Right lobe of liver (tissue), 6 donors: ENCODE results near the gene ZNF304. TPM values are rescaled to one million over a fixed set of nuclear protein-coding genes. Genes with fewer than 3 reads are reported as not detected.

ENCODE experiments used
- ATAC-seq, 4 donors: fragments of 200-7000 bp; cut with Tn5 transposase; one replicate each; pipeline ENCODE4 v1.9.1; 2020; ENCODE audit warnings: mild to moderate bottlenecking in 4 of 4, moderate library complexity in 4 of 4
- DNase-seq, 3 donors: peaks; one replicate each; pipeline ENCODE4 v3.0.0-alpha.2; 2020
- H3K27ac ChIP-seq, 3 donors: fragments of 200-600 bp; one replicate each; pipeline ENCODE4 v1.8.0; 2022
- H3K27me3 ChIP-seq, 2 donors: fragments of 200-600 bp; one replicate each; pipeline ENCODE4 v1.8.0; 2022
- H3K36me3 ChIP-seq, 4 donors: fragments of 200-600 bp; sonication (generic) in 1 of 4; one replicate each; pipeline versions ENCODE4 v1.5.1 to v1.8.0; 2017 to 2022; ENCODE audit warnings: control low read depth in 1 of 4
- H3K4me1 ChIP-seq, 4 donors: fragments of 200-600 bp; sonication (generic) in 1 of 4; one replicate each; pipeline versions ENCODE4 v1.5.1 to v1.8.0; 2017 to 2022; ENCODE audit warnings: control low read depth in 1 of 4
- H3K4me3 ChIP-seq, 3 donors: fragments of 200-600 bp; one replicate each; pipeline ENCODE4 v1.8.0; 2022
- H3K9me3 ChIP-seq, 4 donors: fragments of 200-600 bp; sonication (generic) in 1 of 4; one replicate each; pipeline versions ENCODE4 v1.5.1 to v1.8.0; 2017 to 2022; ENCODE audit warnings: control low read depth in 1 of 4
- CTCF ChIP-seq, 4 donors: fragments of 200-600 bp in 3 of 4; fragments of 450-650 bp in 1 of 4; IDR thresholded peaks; one replicate each; pipeline versions ENCODE4 v1.5.1 to v1.8.0; 2016 to 2022; ENCODE audit warnings: antibody characterized with exemption in 4 of 4, mild to moderate bottlenecking in 2 of 4
- POLR2A ChIP-seq: fragments of 450-650 bp; IDR thresholded peaks from one replicate; pipeline ENCODE4 v1.6.1; 2017; ENCODE audit warnings: antibody characterized with exemption, mild to moderate bottlenecking
- WGBS: methylation state at CpG from one replicate; pipeline ENCODE4 v1.1.6; 2018; ENCODE audit warnings: low coverage, low lambda C conversion rate; ENCODE audit not compliant: insufficient coverage; ENCODE audit errors: missing lambda C conversion rate; 5-methylcytosine and 5-hydroxymethylcytosine counted together
- intact Hi-C, 2 donors: fragments of 100-400 bp; cut with DNase I; formaldehyde crosslinking; loops; one replicate each; pipeline versions ENCODE4 v1.11.2 to v1.14.1; 2022
- total RNA-seq, 6 experiments: library from RNA; depleted of rRNA in 2 of 6; stranded (reverse); fragments of >200 nt in 2 of 6; fragmentation: NEBNext Ultra II Directional in 3 of 6; extraction: Animal tissue kit (Norgen Biotek cat#: 25700) in 3 of 6; gene quantifications; one replicate each; pipeline versions ENCODE4 v1.1.0 to v1.2.4, GENCODE V29; 2016 to 2023
- donor health status: DM: no; HTN: yes; CAD: no.
- donor health status: DM: no; HTN: no; CAD: no.
- donor health status: DM: no; HTN: no; CAD: no.
- donor health status: DM: no; HTN: yes; CAD: no.
- donor health status: DM: no; HTN: yes; CAD: no.

Gene ZNF304
- total RNA-seq, 6 experiments from 2014 or later, result 1.5 to 2.8 (median 2.1) TPM

- intact Hi-C loops, result no loop called here
- Histone ChIP-seq H3K36me3 (no peaks in the 10 kb centered on the region), H3K27me3 (no peaks in the 10 kb centered on the region), H3K27ac (no peak overlapping the region), H3K4me3 (no peak overlapping the region), H3K4me1 (no peaks in the 10 kb centered on the region), H3K9me3 (peaks cover 0 to 6% (median 0%) of the 10 kb centered on the region in 4 donors)
- no peak for ATAC-seq
- no peak for TF ChIP-seq POLR2A
- no peak for TF ChIP-seq CTCF (IDR thresholded peaks at IDR 0.05)
- DNase-seq, result no peak
Measured at GRCh38 chr19:57308514-57308913, 42.6 kb upstream of the ZNF304 start.

GRCh38 chr19:57310792-57311191 lies 40.3 kb upstream of the ZNF304 start:
- Histone ChIP-seq H3K4me3 (no peak overlapping the region), H3K27ac (no peak overlapping the region), H3K36me3 (no peaks in the 10 kb centered on the region), H3K27me3 (no peaks in the 10 kb centered on the region), H3K4me1 (no peaks in the 10 kb centered on the region), H3K9me3 (peaks cover 0 to 6% (median 0%) of the 10 kb centered on the region in 4 donors)
- intact Hi-C loops, result no loop called here
- no peak for TF ChIP-seq CTCF (IDR thresholded peaks at IDR 0.05)
- WGBS, result 75% methylated on average over 2 of the region's 2 CpGs
- ATAC-seq (no peak), DNase-seq (no peak)

GRCh38 chr19:57314146-57314545 lies 36.9 kb upstream of the ZNF304 start:
- WGBS, result 35% methylated on average over 4 of the region's 4 CpGs
- no peak for TF ChIP-seq CTCF (IDR thresholded peaks at IDR 0.05)
- no peak for TF ChIP-seq POLR2A
- DNase-seq (no peak), ATAC-seq (no peak)
- Histone ChIP-seq H3K27me3 (no peaks in the 10 kb centered on the region), H3K27ac (no peak overlapping the region), H3K4me3 (no peak overlapping the region), H3K4me1 (no peaks in the 10 kb centered on the region), H3K9me3 (peaks cover 0 to 5% (median 0%) of the 10 kb centered on the region in 4 donors), H3K36me3 (no peaks in the 10 kb centered on the region)
- intact Hi-C loops, result no loop called here

- H3K4me1 ChIP-seq, result peaks cover 0 to 15% (median 0%) of the 10 kb centered on the region in 4 donors
- no peak overlapping the region for H3K27ac ChIP-seq
- no peaks in the 10 kb centered on the region for H3K9me3 ChIP-seq
- H3K4me3 ChIP-seq, result no peak overlapping the region
- no peaks in the 10 kb centered on the region for H3K36me3 ChIP-seq
- ATAC-seq (no peak), DNase-seq (no peak)
- intact Hi-C loops, result no loop called here
- TF ChIP-seq CTCF (IDR thresholded peaks at IDR 0.05) (no peak), POLR2A (no peak)
- H3K27me3 ChIP-seq, result no peaks in the 10 kb centered on the region
- WGBS, result 15% methylated on average over 20 of the region's 29 CpGs
Measured at GRCh38 chr19:57317503-57317902, 33.6 kb upstream of the ZNF304 start.

- H3K4me1 ChIP-seq, result peaks cover 0 to 15% (median 0%) of the 10 kb centered on the region in 4 donors
- intact Hi-C loops, result no loop called here
- H3K27me3 ChIP-seq, result no peaks in the 10 kb centered on the region
- DNase-seq (no peak), ATAC-seq (peak in 2 of 4 donors; percentile 42 to 52)
- peaks cover 0 to 13% (median 2%) of the 10 kb centered on the region in 4 donors for H3K36me3 ChIP-seq
- peak overlapping the region; percentile 58 to 81 (median 71) for H3K27ac ChIP-seq
- no peaks in the 10 kb centered on the region for H3K9me3 ChIP-seq
- H3K4me3 ChIP-seq, result peak overlapping the region; percentile 59 to 87 (median 77)
- no CpG with 5 or more reads among the region's 1 CpG for WGBS
- TF ChIP-seq CTCF (IDR thresholded peaks at IDR 0.05) (no peak), POLR2A (no peak)
Measured at GRCh38 chr19:57319869-57320179, 31.2 kb upstream of the ZNF304 start.
